ENCODE measurements around the gene MRGPRD. TPM values are rescaled to one million over a fixed set of nuclear protein-coding genes. Genes with fewer than 3 reads are reported as not detected.

The MRGPRD gene
- total RNA-seq, 1 donor from 2014 or later: not detected

DNA sequence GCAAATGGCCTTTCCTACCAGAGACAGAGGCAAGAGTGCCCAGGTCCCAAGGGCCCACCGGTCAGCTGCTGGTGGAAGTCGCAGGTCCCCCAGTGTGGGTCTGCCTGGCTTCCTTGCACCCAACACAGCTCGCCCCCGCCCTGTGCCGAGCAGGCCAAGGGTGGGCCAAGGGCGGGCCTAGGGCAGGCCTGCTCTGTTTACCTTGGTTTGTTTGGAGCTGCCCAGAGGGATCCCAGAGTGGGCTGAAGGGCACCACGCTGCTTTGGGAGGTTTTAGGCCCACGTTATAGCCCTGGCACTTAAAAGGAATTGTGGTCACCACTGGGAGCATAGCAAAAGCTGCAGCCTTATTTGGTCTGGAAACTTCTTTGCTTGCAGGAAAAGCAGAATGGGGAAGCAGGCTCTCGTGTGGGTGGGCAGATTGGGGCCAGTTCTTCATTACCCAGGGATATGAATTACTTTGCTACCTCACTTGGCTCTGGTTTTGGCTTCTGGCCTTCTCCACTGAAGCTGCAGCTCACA is 38.0 kb downstream of the MRGPRD start:
- Mint-ChIP-seq H3K36me3 (peaks cover 3% of the 10 kb centered on the region), H3K9me3 (no peaks in the 10 kb centered on the region), H3K4me3 (no peak overlapping the region), H3K27ac (no peak overlapping the region), H3K4me1 (ENCODE audit: unreplicated experiment) (peaks cover 18% of the 10 kb centered on the region), H3K27me3 (no peaks in the 10 kb centered on the region)
- TF ChIP-seq, protein P1, sequence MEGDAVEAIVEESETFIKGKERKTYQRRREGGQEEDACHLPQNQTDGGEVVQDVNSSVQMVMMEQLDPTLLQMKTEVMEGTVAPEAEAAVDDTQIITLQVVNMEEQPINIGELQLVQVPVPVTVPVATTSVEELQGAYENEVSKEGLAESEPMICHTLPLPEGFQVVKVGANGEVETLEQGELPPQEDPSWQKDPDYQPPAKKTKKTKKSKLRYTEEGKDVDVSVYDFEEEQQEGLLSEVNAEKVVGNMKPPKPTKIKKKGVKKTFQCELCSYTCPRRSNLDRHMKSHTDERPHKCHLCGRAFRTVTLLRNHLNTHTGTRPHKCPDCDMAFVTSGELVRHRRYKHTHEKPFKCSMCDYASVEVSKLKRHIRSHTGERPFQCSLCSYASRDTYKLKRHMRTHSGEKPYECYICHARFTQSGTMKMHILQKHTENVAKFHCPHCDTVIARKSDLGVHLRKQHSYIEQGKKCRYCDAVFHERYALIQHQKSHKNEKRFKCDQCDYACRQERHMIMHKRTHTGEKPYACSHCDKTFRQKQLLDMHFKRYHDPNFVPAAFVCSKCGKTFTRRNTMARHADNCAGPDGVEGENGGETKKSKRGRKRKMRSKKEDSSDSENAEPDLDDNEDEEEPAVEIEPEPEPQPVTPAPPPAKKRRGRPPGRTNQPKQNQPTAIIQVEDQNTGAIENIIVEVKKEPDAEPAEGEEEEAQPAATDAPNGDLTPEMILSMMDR (conservative IDR thresholded peaks at IDR 0.05): no peak
- no peak for DNase-seq (ENCODE audit: extremely low spot score, unreplicated experiment)

DNA sequence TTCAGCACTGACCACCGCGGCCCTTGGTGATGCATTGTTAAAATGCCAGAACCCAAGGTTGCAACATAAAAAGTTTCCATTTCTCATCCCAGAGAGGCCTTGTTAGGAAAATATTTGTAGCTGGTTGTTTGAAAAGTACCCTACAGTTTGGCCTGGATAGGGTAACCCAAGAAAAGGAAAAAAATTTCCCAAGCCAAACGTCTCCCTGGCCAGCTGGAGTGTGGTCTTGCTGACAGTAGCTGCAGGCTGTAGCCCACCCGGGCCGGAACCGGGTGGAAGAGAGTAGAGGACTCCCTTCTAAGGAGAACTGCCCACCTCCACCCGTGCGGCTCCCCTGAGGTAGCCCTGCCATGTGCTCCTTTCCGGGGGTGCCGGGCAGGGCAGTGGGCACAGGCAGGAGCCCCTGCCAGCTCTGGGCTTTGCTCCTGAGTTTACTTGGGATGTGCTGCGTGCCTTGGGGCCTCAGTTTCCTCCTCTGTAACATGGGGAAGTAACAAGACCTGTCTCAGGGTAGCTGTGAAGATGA is 38.6 kb downstream of the MRGPRD start:
- H3K27me3 Mint-ChIP-seq: no peaks in the 10 kb centered on the region
- H3K4me3 Mint-ChIP-seq: no peak overlapping the region
- H3K4me1 Mint-ChIP-seq (ENCODE audit: unreplicated experiment): peaks cover 18% of the 10 kb centered on the region
- TF ChIP-seq, protein P1 (conservative IDR thresholded peaks at IDR 0.05): no peak
- H3K9me3 Mint-ChIP-seq: no peaks in the 10 kb centered on the region
- H3K36me3 Mint-ChIP-seq: peaks cover 3% of the 10 kb centered on the region
- no peak overlapping the region for H3K27ac Mint-ChIP-seq
- DNase-seq (ENCODE audit: extremely low spot score, unreplicated experiment): no peak

DNA sequence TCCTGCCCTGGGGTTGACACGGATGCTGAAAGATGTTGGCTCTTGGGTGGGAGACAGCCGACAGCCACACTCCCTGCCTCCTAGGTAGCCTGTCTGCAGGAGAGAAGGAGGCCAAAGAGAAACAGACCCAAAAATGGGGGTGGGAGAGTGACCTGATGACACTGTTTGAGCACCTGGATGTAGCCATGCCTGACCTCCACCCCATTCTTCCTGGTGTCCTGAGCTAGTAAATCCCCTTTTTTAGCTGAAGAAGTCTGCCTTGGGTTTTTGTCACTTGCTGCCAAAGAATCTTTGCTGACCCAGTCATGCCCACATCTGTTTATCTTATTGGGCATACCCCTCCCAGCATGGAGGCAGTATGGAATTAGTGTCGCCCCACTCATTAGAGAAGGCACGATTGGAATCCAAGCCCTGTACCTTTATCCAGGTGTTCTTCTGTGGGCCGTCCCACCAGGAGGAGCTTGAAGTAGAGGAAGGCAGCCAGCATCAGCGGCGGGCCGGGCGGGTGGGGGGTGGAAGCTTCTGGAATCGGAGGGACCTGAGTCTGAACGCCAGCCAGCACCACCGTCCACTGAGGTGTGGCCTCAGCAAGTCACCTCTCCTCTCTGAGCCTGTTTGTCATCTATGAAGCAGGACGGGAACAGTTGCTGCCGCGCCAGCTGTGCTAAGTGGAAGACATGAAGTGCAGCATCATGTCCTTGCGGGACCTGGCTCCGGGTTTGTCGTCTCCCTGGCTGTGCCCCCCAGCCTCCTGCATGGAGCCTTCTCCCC is 39.3 kb downstream of the MRGPRD start:
- TF ChIP-seq, protein P1 (conservative IDR thresholded peaks at IDR 0.05): no peak
- H3K27me3 Mint-ChIP-seq: no peaks in the 10 kb centered on the region
- H3K9me3 Mint-ChIP-seq: no peaks in the 10 kb centered on the region
- H3K4me3 Mint-ChIP-seq: no peak overlapping the region
- peaks cover 11% of the 10 kb centered on the region for H3K4me1 Mint-ChIP-seq (ENCODE audit: unreplicated experiment)
- no peak overlapping the region for H3K27ac Mint-ChIP-seq
- no peak for DNase-seq (ENCODE audit: extremely low spot score, unreplicated experiment)
- peaks cover 3% of the 10 kb centered on the region for H3K36me3 Mint-ChIP-seq

DNA sequence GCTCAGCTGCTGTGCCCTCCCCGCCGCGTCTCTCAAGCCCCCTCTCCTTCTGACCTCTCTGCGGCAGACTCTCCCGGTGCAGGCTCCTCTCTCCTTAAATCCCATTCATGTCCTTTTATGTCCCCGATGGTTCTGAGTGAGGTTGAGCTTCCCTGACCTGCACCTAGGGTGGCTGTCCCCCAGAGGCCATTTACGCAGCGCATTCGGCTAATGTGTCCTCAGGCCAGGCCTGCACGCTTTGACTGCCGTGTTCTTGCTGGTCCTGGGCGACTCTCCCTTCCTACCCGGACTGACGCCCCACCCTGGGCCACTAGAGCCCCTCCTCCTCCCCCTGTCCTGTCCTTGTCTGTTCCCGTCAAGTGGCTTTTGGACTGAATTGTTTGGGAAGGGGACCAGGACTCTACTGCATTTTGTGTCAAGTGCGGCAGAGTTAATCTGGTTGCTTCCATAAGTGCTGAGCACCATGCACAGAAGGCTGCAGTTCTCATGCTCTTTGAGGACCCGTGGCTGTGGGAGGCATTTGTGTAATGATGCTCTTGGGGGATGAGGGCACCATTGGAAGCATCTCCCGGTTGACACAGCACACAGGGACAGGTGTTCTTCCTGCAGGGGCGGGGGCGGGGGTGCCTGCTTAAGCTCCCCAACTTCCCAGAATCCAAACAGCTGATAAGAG is 40.0 kb downstream of the MRGPRD start:
- DNase-seq (ENCODE audit: extremely low spot score, unreplicated experiment): no peak
- no peak overlapping the region for H3K27ac Mint-ChIP-seq
- H3K4me1 Mint-ChIP-seq (ENCODE audit: unreplicated experiment): peaks cover 7% of the 10 kb centered on the region
- no peaks in the 10 kb centered on the region for H3K27me3 Mint-ChIP-seq
- no peak overlapping the region for H3K4me3 Mint-ChIP-seq
- peaks cover 3% of the 10 kb centered on the region for H3K36me3 Mint-ChIP-seq
- H3K9me3 Mint-ChIP-seq: no peaks in the 10 kb centered on the region
- TF ChIP-seq, protein P1 (conservative IDR thresholded peaks at IDR 0.05): no peak

DNA sequence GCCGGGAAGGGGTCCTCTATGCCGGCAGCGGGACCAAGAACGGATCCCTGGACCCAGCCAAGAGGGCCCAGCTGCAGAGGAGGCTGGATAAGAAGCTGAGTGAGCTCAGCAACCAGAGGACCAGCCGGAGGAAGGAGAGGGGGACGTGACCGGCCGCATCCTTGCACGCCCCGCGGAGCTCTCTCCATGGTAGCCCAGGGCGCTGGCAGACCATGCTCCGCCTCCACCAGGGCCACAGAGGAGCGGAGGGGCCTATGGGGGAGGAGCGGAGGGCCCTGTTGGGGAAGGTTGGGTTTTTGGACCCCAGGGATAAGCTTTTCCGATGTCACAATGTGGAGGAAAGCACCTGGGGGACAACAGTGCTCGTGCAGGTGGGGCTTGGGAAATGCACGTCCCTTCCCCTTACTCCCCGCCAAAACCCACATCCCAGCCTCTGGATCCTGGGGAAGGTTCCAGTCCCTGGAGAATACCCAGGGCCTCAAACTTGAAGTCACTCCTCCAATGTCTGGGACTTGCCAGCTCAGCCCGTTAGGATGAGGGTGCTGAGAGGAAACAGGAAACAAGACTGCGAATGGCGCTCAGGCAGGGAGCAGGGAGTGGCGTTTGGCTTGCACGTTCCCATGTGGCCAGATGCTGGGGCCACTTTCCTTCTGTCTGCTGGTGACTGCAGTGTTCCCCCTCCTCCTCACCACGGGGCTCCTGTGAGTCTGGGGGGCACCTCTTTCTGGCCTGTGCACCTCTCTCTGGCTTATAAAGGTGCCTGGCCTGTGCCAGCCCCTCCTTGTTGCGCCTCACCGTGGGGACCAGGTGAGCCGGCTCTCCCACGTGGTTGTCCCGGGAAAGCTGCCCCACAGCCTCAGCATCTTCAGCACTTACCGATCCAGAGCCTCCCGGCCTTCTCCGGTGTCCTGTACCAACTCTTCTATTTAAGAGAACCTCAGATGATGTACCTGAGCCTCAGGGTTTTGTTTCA is 40.9 kb downstream of the MRGPRD start:
- Mint-ChIP-seq H3K4me3 (no peak overlapping the region), H3K27me3 (no peaks in the 10 kb centered on the region), H3K27ac (no peak overlapping the region), H3K9me3 (no peaks in the 10 kb centered on the region), H3K4me1 (ENCODE audit: unreplicated experiment) (peaks cover 5% of the 10 kb centered on the region), H3K36me3 (peaks cover 3% of the 10 kb centered on the region)
- TF ChIP-seq, protein P1 (conservative IDR thresholded peaks at IDR 0.05): no peak
- DNase-seq (ENCODE audit: extremely low spot score, unreplicated experiment): no peak

Measured in type B pancreatic cell (in vitro differentiated cells).